NCI-H1105 treated with DMSO at 0.1 percent for 48 hours (cell line): ENCODE data around the gene SIDT1.

Experiments
- DNase-seq: peaks from one replicate; lab custom pipeline; 2025; lab: John Stamatoyannopoulos, UW

The SIDT1 gene

DNA sequence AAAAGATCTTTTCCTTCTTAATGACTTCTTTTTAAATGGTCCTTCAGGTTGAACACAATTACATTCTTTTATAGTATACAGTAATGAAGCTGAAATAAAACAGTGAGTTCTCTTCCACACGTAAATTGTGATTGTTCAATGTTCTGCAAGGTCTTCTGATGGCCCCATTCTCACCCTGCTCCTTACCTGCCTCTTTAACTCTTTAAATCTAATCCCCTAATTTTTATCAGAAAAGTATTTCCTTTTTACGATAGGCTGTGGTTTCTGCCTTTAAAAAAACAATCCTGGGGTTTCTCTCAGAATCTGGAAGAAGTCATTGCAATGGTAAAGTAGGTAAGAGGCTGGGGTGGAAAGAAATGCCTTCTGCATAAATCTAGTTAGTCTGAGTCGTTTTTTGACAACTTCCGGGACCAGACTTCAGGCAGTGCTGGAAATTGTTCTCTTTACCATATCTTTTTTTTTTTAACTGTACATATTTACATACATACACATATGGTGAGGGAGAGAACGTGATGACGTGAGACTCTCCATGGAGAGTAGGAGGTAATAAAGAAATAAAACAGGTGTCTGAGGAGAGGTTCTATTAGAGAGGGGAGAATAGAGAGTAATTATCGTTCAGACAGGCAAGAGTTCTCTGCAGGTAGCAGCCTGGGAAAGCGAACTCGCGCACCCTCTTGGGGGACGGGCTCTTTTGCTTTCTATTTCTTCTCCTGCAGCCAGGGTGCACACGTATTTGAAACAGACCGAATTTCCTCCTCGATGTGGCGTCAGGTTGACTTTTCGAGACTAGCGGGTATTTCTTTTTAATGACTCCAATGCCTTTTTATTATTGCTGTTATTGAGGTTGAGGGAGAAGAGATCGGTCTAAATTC is at the start of gene SIDT1:
Gene SIDT1, plus strand, starts transcription at position 730 of the 872 bp plus-strand sequence. CDS start 467 bp downstream, outside the sequence.
- DNase-seq: peak; percentile 82

DNA sequence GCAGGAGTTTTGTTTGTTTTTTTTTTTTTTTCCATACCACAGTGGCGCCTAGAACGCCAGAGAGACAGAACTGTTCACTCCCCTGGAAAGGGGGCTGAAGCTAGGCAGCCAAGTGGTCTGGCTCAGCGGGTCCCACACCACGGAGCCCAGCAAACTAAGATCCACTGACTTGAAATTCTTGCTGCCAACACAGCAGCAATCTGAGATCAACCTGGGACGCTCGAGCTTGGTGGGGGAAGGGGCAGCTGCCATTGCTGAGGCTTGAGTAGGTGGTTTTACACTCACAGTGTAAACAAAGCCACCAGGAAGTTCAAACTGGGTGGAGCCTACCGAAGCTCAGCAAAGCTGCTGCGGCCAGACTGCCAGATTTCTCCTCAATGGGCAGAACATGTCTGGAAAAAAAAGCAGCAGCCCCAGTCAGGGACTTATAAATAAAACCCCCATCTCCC is 47.2 kb upstream of the SIDT1 start:
- no peak for DNase-seq

- DNase-seq: peak; percentile 21
These were observed 37.3 kb upstream of the SIDT1 start for GRCh38 chr3:113495035-113495434.

DNA sequence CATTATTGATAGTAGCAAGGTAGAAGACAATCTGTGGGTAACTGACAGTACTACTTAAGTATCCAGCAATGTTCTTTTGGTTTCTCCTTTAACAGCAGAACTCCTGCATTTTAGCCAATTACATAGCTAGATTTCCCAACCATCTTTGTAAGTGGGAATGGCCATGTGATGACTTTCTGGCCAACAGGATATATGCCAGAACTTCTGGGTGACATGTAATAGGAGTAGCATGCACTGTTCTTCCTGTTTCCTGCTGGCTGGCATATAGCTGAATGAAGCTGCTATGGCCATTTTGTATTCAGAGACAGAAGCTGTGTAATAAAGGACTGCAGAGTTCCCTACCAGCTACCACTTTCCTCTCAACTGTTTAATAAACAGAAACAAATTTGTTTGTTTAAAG is 35.4 kb upstream of the SIDT1 start:
- DNase-seq: no peak

- DNase-seq: no peak
These were observed 33.9 kb upstream of the SIDT1 start for GRCh38 chr3:113498221-113499005.

GRCh38 chr3:113499081-113499480 is 33.3 kb upstream of the SIDT1 start:
- DNase-seq: no peak

DNA sequence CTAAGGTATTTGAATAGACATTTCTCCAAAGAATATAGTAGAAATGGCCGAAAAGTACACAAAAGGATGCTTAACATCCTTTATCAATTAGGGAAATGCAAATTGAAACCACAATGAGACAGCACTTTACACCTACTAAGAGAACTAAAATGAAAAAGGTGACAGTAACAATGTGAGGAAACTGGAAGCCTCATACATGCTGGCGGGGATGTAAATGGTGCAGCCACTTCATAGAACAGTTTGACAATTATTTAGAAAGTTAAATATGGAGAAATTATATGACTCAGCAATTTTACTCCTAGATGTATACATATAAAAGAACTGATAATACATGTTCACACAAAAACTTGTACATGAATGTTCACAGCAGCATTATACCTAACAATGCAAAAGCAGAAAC is 30.8 kb upstream of the SIDT1 start:
- no peak for DNase-seq

DNA sequence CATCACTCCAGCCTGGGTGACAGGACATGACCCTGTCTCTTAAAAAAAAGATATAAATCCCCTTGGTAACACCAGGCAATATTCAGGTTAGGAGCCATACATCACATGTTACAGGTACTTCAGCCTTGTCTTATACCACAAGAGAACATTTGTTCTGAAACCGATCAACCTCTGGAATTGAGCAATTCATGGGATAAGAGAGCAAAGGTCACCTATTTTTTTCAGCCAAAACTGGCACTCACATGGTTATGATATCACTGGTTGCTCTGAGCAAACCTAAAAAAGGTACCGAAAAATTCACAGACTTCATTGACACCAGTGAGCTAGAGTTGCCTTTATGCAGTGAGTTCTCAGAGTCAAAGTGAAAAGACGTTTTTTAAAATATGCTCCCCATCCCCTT is 26.5 kb upstream of the SIDT1 start:
- no peak for DNase-seq

- DNase-seq: no peak
These were observed 24.8 kb upstream of the SIDT1 start for GRCh38 chr3:113507501-113508067.

DNA sequence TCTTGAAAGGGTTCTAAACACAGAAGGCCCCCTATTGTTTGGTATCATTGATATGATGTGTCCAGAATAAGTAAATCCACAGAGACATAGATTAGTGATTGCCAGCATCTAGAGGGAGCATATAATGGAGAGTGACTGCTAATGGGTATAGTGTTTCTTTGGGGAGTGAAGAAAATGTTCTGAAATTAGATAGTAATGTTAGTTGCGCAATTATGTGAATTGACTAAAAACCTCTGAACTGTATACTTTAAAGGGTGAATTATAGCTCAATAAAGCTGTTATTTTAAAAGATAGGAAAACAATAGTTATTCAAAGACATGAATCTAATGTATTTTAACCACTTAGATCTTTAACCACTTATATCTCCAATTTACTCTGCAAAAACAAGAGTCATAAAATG is 23.4 kb upstream of the SIDT1 start:
- DNase-seq: no peak

DNA sequence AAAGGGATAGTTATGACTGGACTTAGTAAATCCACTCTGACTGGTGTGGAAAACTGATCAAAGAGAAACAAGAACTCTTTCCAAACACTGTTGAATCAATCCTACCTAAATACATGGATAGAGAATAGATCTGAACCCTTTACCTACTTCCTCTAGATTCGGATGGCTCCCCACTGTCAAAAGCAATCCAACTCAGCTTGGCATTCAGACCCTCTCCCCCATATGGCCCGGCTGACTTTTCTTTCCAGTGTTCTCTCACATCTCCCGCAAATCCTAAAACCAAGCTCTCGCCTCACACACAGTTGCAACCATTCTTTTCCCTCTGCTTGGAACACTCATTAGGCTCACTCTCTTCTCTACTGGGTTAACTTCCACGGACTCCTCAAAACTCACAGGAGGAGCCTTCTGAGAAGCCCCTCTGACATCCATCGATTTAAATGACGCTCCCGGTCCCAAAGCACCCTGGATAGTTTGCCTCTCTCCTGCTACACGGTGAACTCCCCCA is 18.0 kb upstream of the SIDT1 start:
- no peak for DNase-seq

DNA sequence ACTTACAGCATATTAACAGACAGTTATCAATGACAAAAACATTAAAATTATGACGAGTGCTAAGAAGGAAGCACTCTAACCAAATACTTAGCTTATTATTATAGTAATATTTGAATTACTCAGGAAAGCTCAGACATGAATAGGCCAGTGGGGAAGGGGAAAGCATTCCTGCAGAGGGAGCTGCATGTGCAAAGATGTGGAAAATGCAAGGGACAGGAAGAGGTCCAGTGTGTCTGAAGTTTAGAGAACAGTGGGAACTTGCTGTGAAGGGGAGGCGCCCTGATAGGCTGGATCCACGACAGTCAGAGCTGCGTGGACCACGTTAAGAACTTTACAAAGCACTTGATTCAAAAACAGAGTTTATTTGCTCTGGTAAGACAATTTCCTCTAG is 16.2 kb upstream of the SIDT1 start:
- DNase-seq: no peak

DNA sequence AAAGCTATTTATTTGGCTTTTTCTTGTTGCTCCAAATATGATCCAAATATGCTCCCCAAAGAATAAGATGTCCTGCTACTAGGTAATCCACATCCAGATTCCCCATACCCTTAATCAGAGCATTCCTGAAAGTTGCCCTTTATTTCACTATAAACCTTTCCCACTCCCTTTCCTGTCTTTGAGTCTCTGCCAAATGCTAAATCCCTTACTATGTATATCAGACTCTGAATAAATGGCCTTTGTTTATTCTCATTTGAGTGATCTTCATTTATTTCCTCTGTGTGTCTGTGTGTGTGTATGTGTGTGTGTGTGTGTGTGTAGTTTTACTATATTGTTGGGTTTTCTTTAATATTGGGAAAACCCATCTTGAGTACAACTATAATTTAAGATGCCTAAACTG is 10.4 kb upstream of the SIDT1 start:
- DNase-seq: no peak

- DNase-seq: no peak
These were observed 9.1 kb upstream of the SIDT1 start for GRCh38 chr3:113523241-113523640.

- DNase-seq: peak; percentile 67
These were observed 561 bp downstream of the SIDT1 start for GRCh38 chr3:113532698-113533533.

GRCh38 chr3:113533534-113533892 is 1.2 kb downstream of the SIDT1 start:
- DNase-seq: peak; percentile 37

DNA sequence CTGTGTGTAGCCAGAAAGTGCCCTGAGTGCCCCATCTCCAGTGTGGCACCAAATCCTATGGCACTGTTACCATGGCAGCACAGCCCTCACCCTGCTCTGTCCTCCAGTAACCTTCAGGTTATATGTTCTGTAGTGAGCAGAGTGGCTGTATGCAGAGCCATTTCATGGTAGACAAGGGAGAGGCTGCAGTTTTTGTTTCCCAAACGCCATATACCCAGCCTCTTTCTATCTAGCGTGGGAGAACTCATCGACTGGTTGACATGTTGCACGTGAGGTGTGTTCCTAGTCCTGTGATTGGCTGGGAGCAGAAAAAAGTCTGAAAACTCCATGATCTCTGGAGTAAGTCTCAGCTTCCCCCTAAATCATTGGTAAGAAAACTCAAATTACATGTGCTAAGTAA is 2.0 kb downstream of the SIDT1 start:
- DNase-seq: no peak

- DNase-seq: no peak
These were observed 3.5 kb downstream of the SIDT1 start for GRCh38 chr3:113535898-113536297.

- no peak for DNase-seq
These were observed 4.3 kb downstream of the SIDT1 start for GRCh38 chr3:113536627-113537101.

DNA sequence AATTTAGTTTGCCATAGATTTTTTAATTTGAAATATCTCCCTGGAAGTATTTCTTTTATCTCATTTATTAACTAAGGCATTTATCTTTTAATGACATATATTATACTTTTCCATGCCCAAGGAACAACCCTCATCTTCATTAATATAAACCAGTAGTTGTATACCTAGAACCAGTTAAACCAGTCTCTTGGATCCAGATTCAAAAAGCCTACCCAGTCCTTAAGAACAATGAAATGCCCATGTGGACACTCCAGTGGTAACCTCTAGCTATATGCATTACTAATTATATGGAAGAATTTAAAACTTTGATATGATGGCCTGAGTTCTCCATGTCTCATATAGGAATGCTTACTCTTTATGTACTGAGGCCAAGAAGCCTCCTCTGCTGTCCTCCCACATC is 4.8 kb downstream of the SIDT1 start:
- no peak for DNase-seq

GRCh38 chr3:113541519-113541918 is 9.2 kb downstream of the SIDT1 start:
- no peak for DNase-seq

DNA sequence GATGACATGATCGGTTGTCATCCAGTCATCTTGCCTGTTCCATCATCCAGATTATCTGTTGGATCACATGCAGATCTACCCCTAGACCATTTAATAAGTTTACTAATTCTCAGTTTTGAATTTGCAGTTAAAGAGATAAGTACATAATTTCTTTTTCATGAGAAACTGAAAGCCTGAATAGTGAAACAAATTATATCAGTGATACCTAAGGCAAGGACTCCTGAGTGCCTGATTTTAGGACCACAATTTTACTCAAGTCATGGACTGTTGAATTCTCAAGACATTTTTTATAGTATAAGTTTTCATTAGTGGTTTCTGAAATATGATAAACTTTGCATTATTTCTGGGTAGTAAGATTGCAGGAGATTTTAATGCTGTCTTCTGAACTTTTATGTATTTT is 13.2 kb downstream of the SIDT1 start:
- DNase-seq: no peak
